OCI-LY1 (cell line): ENCODE data around the gene SAPCD1.

Experiments
- EZH2 ChIP-seq: fragments of 200-600 bp; sonication (generic), shearing (Covaris generic); IDR thresholded peaks from 2 replicates; pipeline ENCODE4 v1.8.0; 2017; ENCODE audit warnings: borderline replicate concordance, mixed run types, mild to moderate bottlenecking, antibody characterized with exemption, low read length, moderate library complexity, mixed read lengths
- TF ChIP-seq, protein P1 (sequence below): fragments of 200-600 bp; sonication (generic), shearing (Covaris generic); IDR thresholded peaks from 2 replicates; pipeline ENCODE4 v1.5.1; 2017; ENCODE audit warnings: mild to moderate bottlenecking, antibody characterized with exemption, low read length, moderate library complexity, mixed read lengths

DNA sequence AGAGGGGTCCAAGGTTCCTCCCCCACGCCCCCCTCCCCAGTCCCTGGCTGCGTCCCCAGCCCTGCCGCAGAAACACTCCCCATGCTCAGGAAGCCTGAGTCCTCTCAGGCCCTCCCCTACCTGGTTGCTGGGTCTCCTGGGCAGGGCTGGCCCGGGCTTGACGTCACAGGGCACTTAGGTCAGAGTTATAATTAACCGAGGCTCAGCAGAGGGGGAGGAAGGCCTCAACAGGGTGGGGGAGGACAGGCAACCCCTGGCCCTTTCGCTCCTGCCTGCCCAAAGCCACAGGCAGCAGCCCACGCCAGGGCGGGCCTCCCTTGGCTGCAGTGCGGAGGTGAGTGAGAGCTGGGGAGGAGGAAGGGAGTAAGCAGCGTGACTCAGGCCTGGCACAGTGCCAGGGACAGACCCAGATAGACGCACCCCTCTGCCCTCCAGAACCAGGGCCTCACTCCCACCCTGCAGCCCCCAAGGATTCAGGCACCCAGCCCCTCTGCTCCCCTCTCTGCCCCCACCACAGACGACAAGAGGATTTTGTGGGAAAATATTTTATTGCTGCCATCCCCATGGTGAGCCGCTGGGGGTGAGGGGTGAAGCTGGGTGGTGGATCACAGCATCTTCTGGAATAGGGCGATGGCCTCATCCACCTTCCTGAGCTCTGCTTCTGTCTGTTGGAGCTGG is 14.7 kb downstream of the SAPCD1 start, which contains the start of gene VWA7:
- TF ChIP-seq EZH2: no peak
- TF ChIP-seq, protein P1, sequence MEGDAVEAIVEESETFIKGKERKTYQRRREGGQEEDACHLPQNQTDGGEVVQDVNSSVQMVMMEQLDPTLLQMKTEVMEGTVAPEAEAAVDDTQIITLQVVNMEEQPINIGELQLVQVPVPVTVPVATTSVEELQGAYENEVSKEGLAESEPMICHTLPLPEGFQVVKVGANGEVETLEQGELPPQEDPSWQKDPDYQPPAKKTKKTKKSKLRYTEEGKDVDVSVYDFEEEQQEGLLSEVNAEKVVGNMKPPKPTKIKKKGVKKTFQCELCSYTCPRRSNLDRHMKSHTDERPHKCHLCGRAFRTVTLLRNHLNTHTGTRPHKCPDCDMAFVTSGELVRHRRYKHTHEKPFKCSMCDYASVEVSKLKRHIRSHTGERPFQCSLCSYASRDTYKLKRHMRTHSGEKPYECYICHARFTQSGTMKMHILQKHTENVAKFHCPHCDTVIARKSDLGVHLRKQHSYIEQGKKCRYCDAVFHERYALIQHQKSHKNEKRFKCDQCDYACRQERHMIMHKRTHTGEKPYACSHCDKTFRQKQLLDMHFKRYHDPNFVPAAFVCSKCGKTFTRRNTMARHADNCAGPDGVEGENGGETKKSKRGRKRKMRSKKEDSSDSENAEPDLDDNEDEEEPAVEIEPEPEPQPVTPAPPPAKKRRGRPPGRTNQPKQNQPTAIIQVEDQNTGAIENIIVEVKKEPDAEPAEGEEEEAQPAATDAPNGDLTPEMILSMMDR: no peak
